Right lobe of liver (tissue), 6 donors: Measurements from ENCODE around the gene CORO6. TPM values are rescaled to one million over a fixed set of nuclear protein-coding genes. Genes with fewer than 3 reads are reported as not detected.

ENCODE experiments used
- ATAC-seq, 4 donors: fragments of 200-7000 bp; cut with Tn5 transposase; one replicate each; pipeline ENCODE4 v1.9.1; 2020; ENCODE audit warnings: mild to moderate bottlenecking in 4 of 4, moderate library complexity in 4 of 4
- DNase-seq, 3 donors: peaks; one replicate each; pipeline ENCODE4 v3.0.0-alpha.2; 2020
- H3K27ac ChIP-seq, 3 donors: fragments of 200-600 bp; one replicate each; pipeline ENCODE4 v1.8.0; 2022
- H3K27me3 ChIP-seq, 2 donors: fragments of 200-600 bp; one replicate each; pipeline ENCODE4 v1.8.0; 2022
- H3K36me3 ChIP-seq, 4 donors: fragments of 200-600 bp; sonication (generic) in 1 of 4; one replicate each; pipeline versions ENCODE4 v1.5.1 to v1.8.0; 2017 to 2022; ENCODE audit warnings: control low read depth in 1 of 4
- H3K4me1 ChIP-seq, 4 donors: fragments of 200-600 bp; sonication (generic) in 1 of 4; one replicate each; pipeline versions ENCODE4 v1.5.1 to v1.8.0; 2017 to 2022; ENCODE audit warnings: control low read depth in 1 of 4
- H3K4me3 ChIP-seq, 3 donors: fragments of 200-600 bp; one replicate each; pipeline ENCODE4 v1.8.0; 2022
- H3K9me3 ChIP-seq, 4 donors: fragments of 200-600 bp; sonication (generic) in 1 of 4; one replicate each; pipeline versions ENCODE4 v1.5.1 to v1.8.0; 2017 to 2022; ENCODE audit warnings: control low read depth in 1 of 4
- CTCF ChIP-seq, 4 donors: fragments of 200-600 bp in 3 of 4; fragments of 450-650 bp in 1 of 4; IDR thresholded peaks; one replicate each; pipeline versions ENCODE4 v1.5.1 to v1.8.0; 2016 to 2022; ENCODE audit warnings: antibody characterized with exemption in 4 of 4, mild to moderate bottlenecking in 2 of 4
- POLR2A ChIP-seq: fragments of 450-650 bp; IDR thresholded peaks from one replicate; pipeline ENCODE4 v1.6.1; 2017; ENCODE audit warnings: antibody characterized with exemption, mild to moderate bottlenecking
- WGBS: methylation state at CpG from one replicate; pipeline ENCODE4 v1.1.6; 2018; ENCODE audit warnings: low coverage, low lambda C conversion rate; ENCODE audit not compliant: insufficient coverage; ENCODE audit errors: missing lambda C conversion rate; 5-methylcytosine and 5-hydroxymethylcytosine counted together
- intact Hi-C, 2 donors: fragments of 100-400 bp; cut with DNase I; formaldehyde crosslinking; loops; one replicate each; pipeline versions ENCODE4 v1.11.2 to v1.14.1; 2022
- total RNA-seq, 6 experiments: library from RNA; depleted of rRNA in 2 of 6; stranded (reverse); fragments of >200 nt in 2 of 6; fragmentation: NEBNext Ultra II Directional in 3 of 6; extraction: Animal tissue kit (Norgen Biotek cat#: 25700) in 3 of 6; gene quantifications; one replicate each; pipeline versions ENCODE4 v1.1.0 to v1.2.4, GENCODE V29; 2016 to 2023
- donor health status: DM: no; HTN: yes; CAD: no.
- donor health status: DM: no; HTN: no; CAD: no.
- donor health status: DM: no; HTN: no; CAD: no.
- donor health status: DM: no; HTN: yes; CAD: no.
- donor health status: DM: no; HTN: yes; CAD: no.

Gene CORO6
- total RNA-seq, 6 experiments from 2014 or later: 0.37 to 5.1 (median 0.81) TPM

- DNase-seq: no peak
- H3K4me1 ChIP-seq: peaks cover 0 to 26% (median 5%) of the 10 kb centered on the region in 4 donors
- no peak for ATAC-seq
- TF ChIP-seq POLR2A (no peak), CTCF (IDR thresholded peaks at IDR 0.05) (no peak)
- H3K27me3 ChIP-seq: no peaks in the 10 kb centered on the region
- peak overlapping the region; percentile 32 to 58 (median 48) for H3K4me3 ChIP-seq
- no peak overlapping the region for H3K27ac ChIP-seq
- WGBS: 71% methylated on average over 1 of the region's 8 CpGs
- H3K36me3 ChIP-seq: no peaks in the 10 kb centered on the region
- intact Hi-C loops: loop anchor here (10.0 kb wide), 1 partner anchor 153 kb away; no protein-coding TSS in a partner anchor
- no peaks in the 10 kb centered on the region for H3K9me3 ChIP-seq
Observed at GRCh38 chr17:29621751-29622194, 939 bp downstream of the CORO6 start.

- Histone ChIP-seq H3K36me3 (no peaks in the 10 kb centered on the region), H3K27me3 (peaks cover 0 to 7% of the 10 kb centered on the region in 2 donors), H3K27ac (no peak overlapping the region), H3K9me3 (no peaks in the 10 kb centered on the region), H3K4me3 (no peak overlapping the region), H3K4me1 (peaks cover 0 to 33% (median 11%) of the 10 kb centered on the region in 4 donors)
- 74% methylated on average over 4 of the region's 12 CpGs for WGBS
- no peak for DNase-seq
- ATAC-seq: no peak
- no peak for TF ChIP-seq POLR2A
- TF ChIP-seq CTCF (IDR thresholded peaks at IDR 0.05): no peak
- intact Hi-C loops: loop anchor here (10.0 kb wide), 1 partner anchor 154 kb away; no protein-coding TSS in a partner anchor
Observed at GRCh38 chr17:29620779-29621500, 1.8 kb downstream of the CORO6 start.

GRCh38 chr17:29620271-29620670 lies 2.4 kb downstream of the CORO6 start:
- no peaks in the 10 kb centered on the region for H3K9me3 ChIP-seq
- H3K27me3 ChIP-seq: peaks cover 0 to 7% of the 10 kb centered on the region in 2 donors
- H3K4me3 ChIP-seq: no peak overlapping the region
- H3K4me1 ChIP-seq: peaks cover 0 to 37% (median 13%) of the 10 kb centered on the region in 4 donors
- 93% methylated on average over 2 of the region's 4 CpGs for WGBS
- no peak overlapping the region for H3K27ac ChIP-seq
- no peaks in the 10 kb centered on the region for H3K36me3 ChIP-seq
- TF ChIP-seq CTCF (IDR thresholded peaks at IDR 0.05) (no peak), POLR2A (no peak)
- intact Hi-C loops: loop anchor here (10.0 kb wide), 1 partner anchor 155 kb away; no protein-coding TSS in a partner anchor
- no peak for DNase-seq
- no peak for ATAC-seq

- no peaks in the 10 kb centered on the region for H3K36me3 ChIP-seq
- ATAC-seq: no peak
- peaks cover 0 to 13% of the 10 kb centered on the region in 2 donors for H3K27me3 ChIP-seq
- no peak for TF ChIP-seq POLR2A
- no peak for TF ChIP-seq CTCF (IDR thresholded peaks at IDR 0.05)
- no peaks in the 10 kb centered on the region for H3K9me3 ChIP-seq
- no peak for DNase-seq
- H3K4me1 ChIP-seq: peaks cover 0 to 39% (median 13%) of the 10 kb centered on the region in 4 donors
- intact Hi-C loops: no loop called here
- no peak overlapping the region for H3K27ac ChIP-seq
- no peak overlapping the region for H3K4me3 ChIP-seq
Observed at GRCh38 chr17:29619251-29619650, 3.5 kb downstream of the CORO6 start.
